Endothelial cell of umbilical vein (primary cell): Measurements from ENCODE around the gene RGS21. TPM values are rescaled to one million over a fixed set of nuclear protein-coding genes. Genes with fewer than 3 reads are reported as not detected.

ENCODE experiments used
- BruUV-seq: library from RNA; stranded (reverse); fragments of 400-500 nt; replicated peaks from 2 replicates; lab custom pipeline; 2021; lab: Mats Ljungman, UMichigan
- CTCF ChIA-PET: fragments of 300-600, 350-600 bp; sonication (Branson Sonifier 250); formaldehyde crosslinking; loops from one replicate; lab custom pipeline; 2021; ENCODE audit warnings: antibody characterized with exemption, inconsistent platforms; lab: Charles Lee
- POLR2A ChIA-PET: fragments of 300-600, 350-600 bp; sonication (Branson Sonifier 250); formaldehyde crosslinking; loops from one replicate; lab custom pipeline; 2021; ENCODE audit warnings: antibody characterized with exemption, inconsistent platforms; lab: Charles Lee
- DNase-seq: peaks from one replicate; pipeline ENCODE4 v3.0.0-alpha.2; 2011; ENCODE audit warnings: low read depth, low spot score
- FAIRE-seq: peaks from 2 replicates; lab custom pipeline; 2011; peaks lifted over from hg19 to GRCh38; lab: Jason Lieb, UNC
- H2AFZ ChIP-seq: 2 replicates; pipeline ENCODE4 v1.6.0; 2012; ENCODE audit warnings: low read depth, low read length, control low read depth, inconsistent platforms
- H3K27ac ChIP-seq: 2 replicates; pipeline ENCODE4 v1.5.1; 2011; ENCODE audit warnings: low read depth, mild to moderate bottlenecking, control low read depth, low read length, moderate library complexity; ENCODE audit not compliant: insufficient read depth
- H3K27me3 ChIP-seq, 2 experiments: 2 replicates each; pipeline versions ENCODE4 v1.6.0 to v1.6.1; 2011; ENCODE audit warnings: low read length in 2 of 2, mixed read lengths in 1 of 2; ENCODE audit not compliant: control insufficient read depth in 2 of 2, insufficient read depth in 2 of 2
- H3K36me3 ChIP-seq, 2 experiments: 2 replicates in 1 of 2; 3 replicates in 1 of 2; pipeline ENCODE4 v1.5.1; 2011; ENCODE audit warnings: low read length in 2 of 2, mild to moderate bottlenecking in 1 of 2, moderate library complexity in 1 of 2; ENCODE audit not compliant: control insufficient read depth in 2 of 2, insufficient read depth in 2 of 2; ENCODE audit errors: extremely low read depth in 1 of 2
- H3K4me1 ChIP-seq: 3 replicates; pipeline ENCODE4 v1.5.1; 2011; ENCODE audit warnings: mild to moderate bottlenecking, low read length; ENCODE audit not compliant: control insufficient read depth, insufficient read depth; ENCODE audit errors: extremely low read depth
- H3K4me2 ChIP-seq: 2 replicates; pipeline ENCODE4 v1.6.1; 2011; ENCODE audit warnings: low read length, control low read depth, mixed read lengths; ENCODE audit not compliant: insufficient read depth
- H3K4me3 ChIP-seq, 3 experiments: fragments of 200-600 bp in 1 of 3; sonication (generic), shearing (Covaris generic) in 1 of 3; replicated peaks in 1 of 3; 2 replicates each; pipeline ENCODE4 v1.5.1; 2011 to 2016; ENCODE audit warnings: control low read depth in 3 of 3, low read length in 3 of 3, mild to moderate bottlenecking in 2 of 3, inconsistent platforms in 1 of 3, low read depth in 1 of 3, moderate library complexity in 1 of 3; ENCODE audit not compliant: insufficient read depth in 1 of 3
- H3K79me2 ChIP-seq: 2 replicates; pipeline ENCODE4 v1.6.0; 2012; ENCODE audit warnings: low read length, inconsistent platforms; ENCODE audit not compliant: control insufficient read depth, insufficient read depth
- H3K9ac ChIP-seq: replicated peaks from 2 replicates; pipeline ENCODE3; 2011; ENCODE audit warnings: low read length, control low read depth; ENCODE audit not compliant: insufficient read depth; ENCODE audit errors: extremely low read depth
- H3K9me1 ChIP-seq: replicated peaks from 3 replicates; pipeline ENCODE4 v1.6.0; 2011; ENCODE audit warnings: mild to moderate bottlenecking, low read length; ENCODE audit not compliant: control insufficient read depth, insufficient read depth; ENCODE audit errors: extremely low read depth
- H3K9me3 ChIP-seq: replicated peaks from 2 replicates; pipeline ENCODE4 v1.5.1; 2012; ENCODE audit warnings: low read length, inconsistent platforms; ENCODE audit not compliant: control insufficient read depth, insufficient read depth
- H4K20me1 ChIP-seq: replicated peaks from 2 replicates; pipeline ENCODE3; 2011; ENCODE audit warnings: mild to moderate bottlenecking, low read length; ENCODE audit not compliant: control insufficient read depth, insufficient read depth; ENCODE audit errors: extremely low read depth
- EZH2 ChIP-seq: IDR thresholded peaks from 2 replicates; pipeline ENCODE4 v1.6.1; 2012; ENCODE audit warnings: borderline replicate concordance, low read depth, mild to moderate bottlenecking, moderate library complexity, low read length, inconsistent platforms; ENCODE audit not compliant: severe bottlenecking
- FOS ChIP-seq: IDR thresholded peaks from 2 replicates; pipeline ENCODE4 v1.6.1; 2011; ENCODE audit warnings: mild to moderate bottlenecking, low read length, moderate library complexity, borderline replicate concordance; ENCODE audit not compliant: insufficient read depth
- GATA2 ChIP-seq: IDR thresholded peaks from 2 replicates; pipeline ENCODE4 v1.7.0; 2011; ENCODE audit warnings: low read depth, mild to moderate bottlenecking, moderate library complexity, mixed read lengths, low read length; ENCODE audit not compliant: insufficient read length, insufficient read depth
- JUN ChIP-seq: IDR thresholded peaks from 2 replicates; pipeline ENCODE4 v1.6.1; 2011; ENCODE audit warnings: borderline replicate concordance, low read depth; ENCODE audit not compliant: insufficient read length, insufficient read depth
- MAX ChIP-seq: IDR thresholded peaks from 2 replicates; pipeline ENCODE4 v1.6.1; 2011; ENCODE audit not compliant: insufficient read depth, insufficient read length
- MYC ChIP-seq: IDR thresholded peaks from one replicate; pipeline ENCODE4 v1.6.1; 2011; ENCODE audit warnings: mild to moderate bottlenecking, low read depth, low read length
- POLR2A ChIP-seq: IDR thresholded peaks from 2 replicates; pipeline ENCODE4 v1.6.1; 2012; ENCODE audit warnings: low read depth, mild to moderate bottlenecking, control low read depth, low read length
- POLR2AphosphoS5 ChIP-seq: IDR thresholded peaks from 2 replicates; pipeline ENCODE4 v1.6.1; 2012; ENCODE audit warnings: low read depth, mild to moderate bottlenecking, control low read depth, low read length, moderate library complexity; ENCODE audit not compliant: insufficient read depth
- dilution Hi-C: fragments of 300-500 bp; cut with MboI; formaldehyde crosslinking; loops from one replicate; pipeline ENCODE4 v1.15.0; 2019; ENCODE audit warnings: low sequenced_read_pairs; ENCODE audit not compliant: extremely low pct_ligation_motif_present
- intact Hi-C: fragments of 100-400 bp; cut with micrococcal nuclease; formaldehyde crosslinking; loops from one replicate; pipeline ENCODE4 v1.10.0; 2022
- polyA plus RNA-seq, 4 experiments: library from polyadenylated mRNA; depleted of rRNA in 3 of 4; stranded (reverse) in 3 of 4; unstranded in 1 of 4; fragments of >200 nt; gene quantifications; 2 replicates each; pipeline versions ENCODE4 v1.2.1 to v1.2.3, GENCODE V29; 2011 to 2012; ENCODE audit warnings: missing spikeins in 1 of 4
- total RNA-seq: library from RNA; stranded (reverse); gene quantifications from 2 replicates; pipeline ENCODE4 v1.2.3, GENCODE V29; 2021
- TF ChIP-seq, protein P1 (sequence below), 2 donors: IDR thresholded peaks; 1 replicate in 1 of 2; 2 replicates in 1 of 2; pipeline ENCODE4 v1.5.1; 2011; ENCODE audit warnings: low read length in 2 of 2, mild to moderate bottlenecking in 2 of 2, moderate library complexity in 2 of 2, control low read depth in 1 of 2, inconsistent platforms in 1 of 2, low read depth in 1 of 2; ENCODE audit not compliant: insufficient read depth in 1 of 2; ENCODE audit errors: extremely low read depth in 1 of 2

The RGS21 gene
- total and polyA plus RNA-seq, 2 donors (not counting 3 experiments of a cell fraction or from before 2014, with no cell fraction given) = not detected

DNA sequence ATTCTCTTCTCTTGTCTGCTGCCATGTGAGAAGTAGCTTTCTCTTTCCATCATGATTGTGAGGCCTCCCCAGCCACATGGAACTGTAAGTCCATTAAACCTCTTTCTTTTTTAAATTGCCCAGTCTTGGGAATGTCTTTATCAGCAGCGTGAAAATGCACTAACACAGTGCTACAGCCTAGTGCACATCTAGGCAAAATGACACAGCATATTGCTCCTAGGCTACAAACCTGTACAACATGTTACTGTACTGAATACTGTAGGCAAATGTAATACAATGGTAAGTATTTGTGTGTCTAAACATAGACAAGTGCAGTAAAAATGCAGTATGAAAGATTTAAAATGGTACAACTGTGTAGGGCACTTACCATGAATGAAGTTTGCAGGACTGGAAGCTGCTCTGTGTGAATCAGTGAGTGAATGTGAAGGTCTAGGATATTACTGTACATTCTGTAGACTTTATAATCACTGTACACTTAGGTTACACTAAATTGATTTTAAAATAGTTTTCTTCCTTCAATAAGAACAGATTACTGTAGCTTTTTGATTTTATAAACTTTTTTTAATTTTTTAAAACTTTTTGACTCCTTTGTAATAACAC, 69.4 kb downstream of the RGS21 start:
- intact Hi-C loops = no loop called here
- Histone ChIP-seq H3K4me1 (no peaks in the 10 kb centered on the region), H4K20me1 (no peaks in the 10 kb centered on the region)

More for the DNA sequence above, 69.4 kb downstream of the RGS21 start:
- Histone ChIP-seq H3K9ac (no peak overlapping the region), H3K9me3 (no peaks in the 10 kb centered on the region), H3K79me2 (no peaks in the 10 kb centered on the region), H3K4me3 (no peak overlapping the region), H3K9me1 (no peaks in the 10 kb centered on the region), H3K4me2 (no peak overlapping the region), H3K36me3 (no peaks in the 10 kb centered on the region), H3K27ac (no peak overlapping the region), H2AFZ (no peak overlapping the region), H3K27me3 (no peaks in the 10 kb centered on the region)
- no TSS peak for BruUV-seq
- dilution Hi-C loops = no loop called here
- TF ChIP-seq POLR2A (no peak), MYC (no peak), POLR2AphosphoS5 (no peak), MAX (no peak), EZH2 (no peak), JUN (no peak), FOS (no peak), GATA2 (no peak)
- TF ChIP-seq, protein P1, sequence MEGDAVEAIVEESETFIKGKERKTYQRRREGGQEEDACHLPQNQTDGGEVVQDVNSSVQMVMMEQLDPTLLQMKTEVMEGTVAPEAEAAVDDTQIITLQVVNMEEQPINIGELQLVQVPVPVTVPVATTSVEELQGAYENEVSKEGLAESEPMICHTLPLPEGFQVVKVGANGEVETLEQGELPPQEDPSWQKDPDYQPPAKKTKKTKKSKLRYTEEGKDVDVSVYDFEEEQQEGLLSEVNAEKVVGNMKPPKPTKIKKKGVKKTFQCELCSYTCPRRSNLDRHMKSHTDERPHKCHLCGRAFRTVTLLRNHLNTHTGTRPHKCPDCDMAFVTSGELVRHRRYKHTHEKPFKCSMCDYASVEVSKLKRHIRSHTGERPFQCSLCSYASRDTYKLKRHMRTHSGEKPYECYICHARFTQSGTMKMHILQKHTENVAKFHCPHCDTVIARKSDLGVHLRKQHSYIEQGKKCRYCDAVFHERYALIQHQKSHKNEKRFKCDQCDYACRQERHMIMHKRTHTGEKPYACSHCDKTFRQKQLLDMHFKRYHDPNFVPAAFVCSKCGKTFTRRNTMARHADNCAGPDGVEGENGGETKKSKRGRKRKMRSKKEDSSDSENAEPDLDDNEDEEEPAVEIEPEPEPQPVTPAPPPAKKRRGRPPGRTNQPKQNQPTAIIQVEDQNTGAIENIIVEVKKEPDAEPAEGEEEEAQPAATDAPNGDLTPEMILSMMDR (IDR thresholded peaks at IDR 0.05; ENCODE audit: extremely low read depth in 1 of 2, insufficient read depth in 1 of 2, low read depth in 1 of 2, low read length in 2 of 2) = no peak
- DNase-seq (no peak), FAIRE-seq (no peak)
- CTCF ChIA-PET = no interaction called here
- POLR2A ChIA-PET = no interaction called here
